KOPT-K1 (cell line): ENCODE results near the gene TFF1.
A peak's percentile ranks its signal among the peaks of the same experiment; 100 is the strongest.

Experiments
- H3K27ac ChIP-seq: fragments of 200-600 bp; sonication (generic); 2 replicates; pipeline ENCODE4 v1.5.1; 2016; ENCODE audit warnings: antibody characterized with exemption, mild to moderate bottlenecking, low read depth, low read length; ENCODE audit not compliant: poor library complexity, severe bottlenecking
- H3K36me3 ChIP-seq: fragments of 200-600 bp; sonication (generic); 2 replicates; pipeline ENCODE4 v1.5.1; 2017; ENCODE audit warnings: antibody characterized with exemption, mild to moderate bottlenecking, low read length, moderate library complexity; ENCODE audit not compliant: insufficient read depth
- H3K9me3 ChIP-seq: fragments of 200-600 bp; sonication (generic); 2 replicates; pipeline ENCODE4 v1.5.1; 2017; ENCODE audit warnings: antibody characterized with exemption, low read length, mild to moderate bottlenecking; ENCODE audit not compliant: insufficient read depth, poor library complexity, severe bottlenecking

Gene TFF1

GRCh38 chr21:42381347-42381984 lies 15.1 kb upstream of the TFF1 start:
- no peaks in the 10 kb centered on the region for H3K36me3 ChIP-seq
- H3K9me3 ChIP-seq = peaks cover 11% of the 10 kb centered on the region
- no peak overlapping the region for H3K27ac ChIP-seq

GRCh38 chr21:42379426-42380215 lies 13.3 kb upstream of the TFF1 start:
- Histone ChIP-seq H3K27ac (no peak overlapping the region), H3K36me3 (no peaks in the 10 kb centered on the region), H3K9me3 (peaks cover 11% of the 10 kb centered on the region)

- Histone ChIP-seq H3K9me3 (peaks cover 11% of the 10 kb centered on the region), H3K27ac (no peak overlapping the region), H3K36me3 (no peaks in the 10 kb centered on the region)
These were observed 12.1 kb upstream of the TFF1 start for GRCh38 chr21:42378418-42378817.

DNA sequence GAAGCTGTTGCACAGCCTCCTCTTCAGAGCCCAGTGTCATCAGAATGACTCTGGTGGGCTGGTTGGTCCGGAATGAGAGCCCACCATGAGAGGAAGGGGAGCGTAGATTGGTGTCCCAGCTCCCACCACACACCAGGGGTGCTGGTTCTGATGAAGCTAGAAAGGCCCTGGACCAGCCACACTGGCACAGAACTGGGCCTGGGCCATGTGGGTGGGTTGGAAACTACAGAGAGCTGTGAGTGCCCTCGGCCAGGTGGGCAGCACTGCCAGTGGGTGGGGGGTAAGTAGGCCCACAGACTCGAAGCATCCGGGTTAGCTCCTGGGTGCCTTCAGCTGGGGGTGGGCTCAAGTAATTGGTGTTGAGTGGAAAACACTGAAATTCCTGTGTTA lies 11.6 kb upstream of the TFF1 start:
- Histone ChIP-seq H3K27ac (no peak overlapping the region), H3K9me3 (peaks cover 11% of the 10 kb centered on the region), H3K36me3 (no peaks in the 10 kb centered on the region)

GRCh38 chr21:42377211-42377950 lies 11.0 kb upstream of the TFF1 start:
- no peaks in the 10 kb centered on the region for H3K36me3 ChIP-seq
- H3K9me3 ChIP-seq = peaks cover 10% of the 10 kb centered on the region
- H3K27ac ChIP-seq = no peak overlapping the region

DNA sequence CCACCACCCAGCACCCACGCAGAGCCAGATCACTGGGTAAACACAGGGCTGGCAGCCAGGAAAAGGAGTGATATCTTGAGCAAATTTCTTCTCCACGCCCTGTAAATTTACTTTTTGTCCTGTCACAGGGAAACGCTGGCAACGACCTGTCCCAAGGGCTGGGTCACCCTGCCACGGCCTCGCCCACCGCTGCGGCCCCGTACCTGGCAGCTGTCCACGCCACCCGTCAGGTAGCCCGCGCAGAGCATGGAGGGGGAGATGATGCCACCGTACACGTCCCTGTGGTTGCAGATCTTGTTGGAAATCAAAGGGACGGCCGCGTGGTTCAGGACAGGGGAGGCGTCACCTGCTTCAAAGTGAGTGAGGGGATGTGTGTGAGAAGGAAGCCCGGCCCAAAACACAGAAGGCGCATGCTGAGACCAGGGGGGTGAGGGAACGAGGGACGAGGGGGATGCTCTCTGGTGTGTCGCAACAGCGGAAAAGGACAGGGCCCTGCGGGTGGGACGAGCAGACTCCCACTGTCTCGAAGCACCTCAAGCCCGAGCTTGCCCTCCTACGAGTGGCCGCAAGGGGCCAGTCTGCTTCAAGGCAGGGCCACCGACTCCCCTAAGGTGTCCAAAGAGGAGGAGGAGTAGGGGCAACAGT lies 10.1 kb upstream of the TFF1 start:
- Histone ChIP-seq H3K36me3 (no peaks in the 10 kb centered on the region), H3K27ac (no peak overlapping the region), H3K9me3 (peaks cover 1% of the 10 kb centered on the region)

DNA sequence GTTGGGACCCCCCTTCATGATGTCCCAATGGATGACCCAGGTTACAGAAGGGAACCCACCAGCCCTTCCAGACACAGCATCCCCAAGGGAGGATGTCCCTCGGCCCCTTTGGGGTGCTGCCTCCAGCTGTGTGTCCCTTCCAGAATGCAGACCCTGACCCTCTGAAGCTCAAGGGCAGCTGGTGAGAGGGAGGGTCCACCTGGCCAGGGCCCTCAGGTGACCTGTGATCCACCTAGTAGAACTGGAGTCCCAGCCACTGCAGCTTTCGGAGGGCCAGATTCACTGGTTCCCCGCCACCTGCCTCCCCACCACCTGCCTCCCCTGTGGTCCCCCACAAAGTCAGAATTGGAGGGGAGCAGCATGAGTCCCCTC lies 9.6 kb upstream of the TFF1 start:
- no peaks in the 10 kb centered on the region for H3K9me3 ChIP-seq
- no peak overlapping the region for H3K27ac ChIP-seq
- H3K36me3 ChIP-seq = no peaks in the 10 kb centered on the region

- peak overlapping the region; percentile 94 for H3K27ac ChIP-seq
- H3K36me3 ChIP-seq = no peaks in the 10 kb centered on the region
- no peaks in the 10 kb centered on the region for H3K9me3 ChIP-seq
These were observed 9.2 kb upstream of the TFF1 start for GRCh38 chr21:42375506-42375905.

- Histone ChIP-seq H3K9me3 (no peaks in the 10 kb centered on the region), H3K36me3 (no peaks in the 10 kb centered on the region), H3K27ac (peak overlapping the region; percentile 94)
These were observed 8.6 kb upstream of the TFF1 start for GRCh38 chr21:42374864-42375499.

- Histone ChIP-seq H3K9me3 (no peaks in the 10 kb centered on the region), H3K27ac (peak overlapping the region; percentile 94), H3K36me3 (no peaks in the 10 kb centered on the region)
These were observed 8.1 kb upstream of the TFF1 start for GRCh38 chr21:42374457-42374856.

GRCh38 chr21:42373908-42374455 lies 7.6 kb upstream of the TFF1 start:
- H3K27ac ChIP-seq = peak overlapping the region; percentile 94
- no peaks in the 10 kb centered on the region for H3K9me3 ChIP-seq
- no peaks in the 10 kb centered on the region for H3K36me3 ChIP-seq

GRCh38 chr21:42373196-42373907 lies 7.0 kb upstream of the TFF1 start:
- no peaks in the 10 kb centered on the region for H3K36me3 ChIP-seq
- H3K27ac ChIP-seq = peak overlapping the region; percentile 94
- H3K9me3 ChIP-seq = no peaks in the 10 kb centered on the region

DNA sequence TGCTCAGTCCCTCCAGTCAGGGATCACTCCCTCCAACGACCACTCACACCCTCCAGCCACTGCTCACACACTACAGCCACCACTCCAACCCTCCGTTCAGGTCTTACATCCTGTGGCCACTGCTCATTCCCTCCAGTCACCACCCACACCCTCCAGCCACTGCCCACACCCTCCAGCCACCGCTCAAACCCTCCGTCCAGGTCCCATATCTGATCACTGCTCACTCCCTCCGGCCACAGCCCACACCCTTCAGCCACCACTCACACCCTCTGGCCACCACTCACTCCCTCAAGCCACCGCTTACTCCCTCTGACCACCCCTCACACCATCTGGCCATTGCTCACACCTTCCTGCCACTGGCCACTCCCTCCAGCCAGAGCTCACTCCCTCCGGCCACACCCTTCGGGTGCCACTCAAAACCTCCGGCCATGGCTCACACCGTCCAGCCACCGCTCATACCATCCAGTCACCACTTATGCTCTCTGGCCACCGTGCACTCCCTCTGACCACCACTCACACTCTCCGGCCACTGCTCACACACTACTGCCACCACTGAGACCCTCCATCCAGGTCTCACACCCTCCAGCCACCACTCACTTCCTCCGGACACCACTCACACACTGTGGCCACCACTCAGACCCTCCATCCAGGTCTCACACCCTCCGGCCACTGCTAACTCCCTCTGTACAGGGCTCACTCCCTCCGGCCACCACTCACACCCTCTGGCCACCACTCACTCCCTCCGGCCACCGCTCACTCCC lies 4.7 kb upstream of the TFF1 start:
- no peak overlapping the region for H3K27ac ChIP-seq
- H3K36me3 ChIP-seq = no peaks in the 10 kb centered on the region
- H3K9me3 ChIP-seq = no peaks in the 10 kb centered on the region
